ENCODE results near the gene SFI1.

SFI1 gene

GRCh38 chr22:31605851-31606585 is 109.7 kb downstream of the SFI1 start:
- TF ChIP-seq, protein P1, sequence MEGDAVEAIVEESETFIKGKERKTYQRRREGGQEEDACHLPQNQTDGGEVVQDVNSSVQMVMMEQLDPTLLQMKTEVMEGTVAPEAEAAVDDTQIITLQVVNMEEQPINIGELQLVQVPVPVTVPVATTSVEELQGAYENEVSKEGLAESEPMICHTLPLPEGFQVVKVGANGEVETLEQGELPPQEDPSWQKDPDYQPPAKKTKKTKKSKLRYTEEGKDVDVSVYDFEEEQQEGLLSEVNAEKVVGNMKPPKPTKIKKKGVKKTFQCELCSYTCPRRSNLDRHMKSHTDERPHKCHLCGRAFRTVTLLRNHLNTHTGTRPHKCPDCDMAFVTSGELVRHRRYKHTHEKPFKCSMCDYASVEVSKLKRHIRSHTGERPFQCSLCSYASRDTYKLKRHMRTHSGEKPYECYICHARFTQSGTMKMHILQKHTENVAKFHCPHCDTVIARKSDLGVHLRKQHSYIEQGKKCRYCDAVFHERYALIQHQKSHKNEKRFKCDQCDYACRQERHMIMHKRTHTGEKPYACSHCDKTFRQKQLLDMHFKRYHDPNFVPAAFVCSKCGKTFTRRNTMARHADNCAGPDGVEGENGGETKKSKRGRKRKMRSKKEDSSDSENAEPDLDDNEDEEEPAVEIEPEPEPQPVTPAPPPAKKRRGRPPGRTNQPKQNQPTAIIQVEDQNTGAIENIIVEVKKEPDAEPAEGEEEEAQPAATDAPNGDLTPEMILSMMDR (IDR thresholded peaks at IDR 0.05; ENCODE audit: low read length, missing control alignments): no peak
- H3K4me3 ChIP-seq (replicated peaks; ENCODE audit: low read depth, low read length): no peak overlapping the region
- no peak for DNase-seq (ENCODE audit: low read depth)

GRCh38 chr22:31607696-31608095 is 111.4 kb downstream of the SFI1 start:
- DNase-seq (ENCODE audit: low read depth): no peak
- no peak overlapping the region for H3K4me3 ChIP-seq (replicated peaks; ENCODE audit: low read depth, low read length)
- TF ChIP-seq, protein P1 (IDR thresholded peaks at IDR 0.05; ENCODE audit: low read length, missing control alignments): no peak

- no peak overlapping the region for H3K4me3 ChIP-seq (replicated peaks; ENCODE audit: low read depth, low read length)
- TF ChIP-seq, protein P1 (IDR thresholded peaks at IDR 0.05; ENCODE audit: low read length, missing control alignments): no peak
- DNase-seq (ENCODE audit: low read depth): no peak
Measured at GRCh38 chr22:31609716-31610115, 113.4 kb downstream of the SFI1 start.

- TF ChIP-seq, protein P1 (IDR thresholded peaks at IDR 0.05; ENCODE audit: low read length, missing control alignments): no peak
- DNase-seq (ENCODE audit: low read depth): no peak
Measured at GRCh38 chr22:31610611-31611010, 114.3 kb downstream of the SFI1 start.

GRCh38 chr22:31611061-31611760 is 114.9 kb downstream of the SFI1 start:
- TF ChIP-seq, protein P1 (IDR thresholded peaks at IDR 0.05; ENCODE audit: low read length, missing control alignments): no peak
- peak; percentile 60 for DNase-seq (ENCODE audit: low read depth)
- H3K4me3 ChIP-seq (replicated peaks; ENCODE audit: low read depth, low read length): no peak overlapping the region

More at GRCh38 chr22:31610611-31611010, 114.3 kb downstream of the SFI1 start:
- H3K4me3 ChIP-seq (replicated peaks; ENCODE audit: low read depth, low read length): no peak overlapping the region

- TF ChIP-seq, protein P1 (IDR thresholded peaks at IDR 0.05; ENCODE audit: low read length, missing control alignments): no peak
- no peak for DNase-seq (ENCODE audit: low read depth)
- no peak overlapping the region for H3K4me3 ChIP-seq (replicated peaks; ENCODE audit: low read depth, low read length)
Measured at GRCh38 chr22:31612891-31613285, 116.6 kb downstream of the SFI1 start.
